Measurements from ENCODE around the gene EMID1.
"Not testable (repeated sequence)": the region's sequence is repeated elsewhere in the genome, so short reads cannot be mapped to it uniquely, and the experiment has no call there.

The EMID1 gene

DNA sequence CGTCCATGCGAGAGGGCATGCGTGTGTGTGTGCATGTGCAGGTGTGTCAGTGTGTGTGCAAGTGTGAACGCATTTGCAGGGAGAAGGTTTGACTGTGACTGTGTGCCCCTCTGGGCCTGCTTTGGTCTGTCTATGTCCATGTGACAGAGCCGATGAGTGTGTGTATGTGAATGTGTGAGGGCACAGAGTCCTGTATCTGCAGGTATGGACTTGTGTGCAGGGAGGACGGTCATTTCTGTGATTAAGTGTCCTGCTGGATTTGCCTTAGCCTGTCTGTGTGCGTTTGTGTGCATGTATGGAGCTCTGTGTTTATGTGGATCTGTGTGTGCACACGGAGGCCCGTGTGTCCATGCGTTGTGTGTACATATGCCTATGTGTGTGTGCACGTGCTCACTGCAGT lies 5.4 kb downstream of the EMID1 start:
- DNase-seq (ENCODE audit: low read depth in 2 of 2), result no peak

DNA sequence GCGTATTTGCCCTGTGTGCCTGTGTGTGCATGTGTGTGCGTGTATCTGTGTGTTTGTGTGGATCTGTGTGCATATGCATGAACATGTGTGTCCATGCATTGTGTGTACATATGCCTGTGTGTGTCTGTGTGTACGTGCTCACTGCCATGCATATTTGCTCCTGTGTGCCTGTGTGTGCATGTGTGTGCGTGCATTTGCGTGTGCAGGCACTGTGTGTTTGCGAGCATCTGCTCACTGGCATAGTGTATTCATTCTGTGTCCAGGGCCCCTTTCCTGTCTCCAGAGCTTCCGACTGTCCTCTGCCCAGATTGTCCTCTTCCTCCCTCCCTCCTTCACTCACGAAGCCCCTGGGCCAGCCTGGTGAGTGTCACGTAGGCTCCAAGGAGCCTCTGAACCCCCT lies 5.8 kb downstream of the EMID1 start:
- no peak for DNase-seq (ENCODE audit: low read depth in 2 of 2)

DNA sequence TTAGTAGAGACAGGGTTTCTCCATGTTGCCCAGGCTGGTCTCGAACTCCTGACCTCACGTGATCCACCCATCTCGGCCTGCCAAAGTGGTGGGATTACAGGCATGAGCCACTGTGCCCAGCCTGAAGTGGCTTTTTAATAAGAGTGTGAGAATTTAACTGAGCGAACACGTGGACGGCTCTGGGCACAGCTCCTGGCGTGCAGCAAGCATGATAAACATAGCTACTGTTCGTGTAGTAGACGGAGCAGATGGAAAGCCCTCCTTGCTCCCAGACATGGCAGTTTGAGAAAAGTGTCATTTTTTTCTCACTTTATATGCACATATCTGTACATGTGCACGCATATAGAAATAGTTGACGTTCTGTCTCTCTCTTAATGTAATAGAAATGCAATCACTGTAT lies 7.0 kb downstream of the EMID1 start:
- no peak for DNase-seq (ENCODE audit: low read depth in 2 of 2)

DNA sequence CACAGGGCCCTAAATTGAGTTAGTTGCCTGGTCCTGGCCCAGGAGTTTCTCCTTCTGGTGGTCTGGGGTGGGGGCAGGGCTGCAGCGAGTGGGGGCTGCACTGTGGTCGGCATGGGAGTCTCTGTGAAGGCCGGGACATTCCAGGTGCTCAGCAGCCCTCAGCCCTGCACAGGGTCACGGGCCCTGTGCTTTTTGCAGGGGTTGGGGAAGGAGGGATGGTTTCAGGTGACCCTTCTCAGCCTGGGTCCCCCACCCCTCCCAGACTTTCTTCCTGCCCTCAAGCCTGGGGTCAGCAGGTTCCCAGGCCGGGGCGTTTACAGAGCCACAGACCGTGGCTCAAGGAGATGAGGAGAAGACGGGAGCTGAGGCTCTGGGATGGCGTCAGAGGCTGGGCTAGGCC lies 7.8 kb downstream of the EMID1 start:
- DNase-seq (ENCODE audit: low read depth in 2 of 2), result no peak

DNA sequence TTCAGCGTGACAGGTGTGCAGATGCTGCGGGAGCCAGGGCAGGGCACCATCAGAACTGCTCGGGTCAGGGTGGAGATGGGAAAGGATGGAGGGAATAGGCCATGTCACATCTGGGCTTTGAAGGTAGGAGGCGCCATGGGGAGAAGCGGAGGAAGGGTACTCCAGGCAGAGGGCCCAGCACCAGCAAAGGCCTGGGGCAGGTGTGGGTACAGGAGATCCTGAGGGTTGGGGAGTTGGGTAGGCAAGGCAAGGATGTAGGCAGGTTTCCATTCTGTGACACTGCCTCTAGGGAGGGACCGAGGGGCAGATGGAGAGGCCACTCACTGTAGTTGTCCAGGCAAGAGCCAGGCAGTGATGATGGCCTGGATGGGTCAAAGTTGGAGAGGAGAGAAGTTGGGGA lies 8.5 kb downstream of the EMID1 start:
- DNase-seq (ENCODE audit: low read depth in 2 of 2), result no peak

DNA sequence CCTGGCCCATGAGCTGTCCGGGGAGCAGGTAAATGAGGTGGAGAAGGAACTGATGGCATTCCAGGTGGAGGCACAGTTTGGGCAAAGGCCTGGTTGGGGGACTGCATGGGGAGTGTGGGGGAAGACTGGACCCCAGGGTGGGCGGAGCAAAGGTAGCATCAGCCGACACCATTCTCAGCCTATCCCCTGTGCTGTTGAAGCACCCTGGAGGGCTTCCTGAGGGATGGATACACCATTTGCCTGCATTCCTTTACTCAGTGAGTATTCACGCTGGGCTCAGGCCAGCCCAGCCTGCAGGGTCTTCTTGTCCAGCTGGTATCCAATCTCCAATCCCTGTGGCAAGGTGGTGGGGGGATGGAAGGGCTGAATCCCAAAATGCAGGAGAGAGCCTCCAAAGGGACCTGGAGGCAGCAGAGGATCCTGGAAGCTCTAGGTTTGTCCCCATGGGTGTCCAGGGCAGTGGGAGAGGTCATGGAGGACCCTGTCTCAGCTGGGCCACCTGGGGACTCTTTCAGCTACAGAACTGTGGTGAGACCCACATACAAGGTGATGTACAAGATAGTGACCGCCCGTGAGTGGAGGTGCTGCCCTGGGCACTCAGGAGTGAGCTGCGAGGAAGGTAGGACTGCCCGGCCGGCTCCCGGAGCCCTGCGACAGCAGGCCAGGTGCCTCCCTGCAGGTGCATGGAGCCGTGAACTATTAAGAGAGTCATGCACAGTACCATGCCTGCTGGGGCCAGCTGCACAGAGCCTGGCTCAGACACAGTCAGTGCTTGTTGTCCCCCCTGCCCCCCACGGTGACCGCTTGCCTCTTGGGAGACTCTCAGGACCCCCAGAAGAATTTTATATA lies 9.5 kb downstream of the EMID1 start:
- no peak for DNase-seq (ENCODE audit: low read depth in 2 of 2)

DNA sequence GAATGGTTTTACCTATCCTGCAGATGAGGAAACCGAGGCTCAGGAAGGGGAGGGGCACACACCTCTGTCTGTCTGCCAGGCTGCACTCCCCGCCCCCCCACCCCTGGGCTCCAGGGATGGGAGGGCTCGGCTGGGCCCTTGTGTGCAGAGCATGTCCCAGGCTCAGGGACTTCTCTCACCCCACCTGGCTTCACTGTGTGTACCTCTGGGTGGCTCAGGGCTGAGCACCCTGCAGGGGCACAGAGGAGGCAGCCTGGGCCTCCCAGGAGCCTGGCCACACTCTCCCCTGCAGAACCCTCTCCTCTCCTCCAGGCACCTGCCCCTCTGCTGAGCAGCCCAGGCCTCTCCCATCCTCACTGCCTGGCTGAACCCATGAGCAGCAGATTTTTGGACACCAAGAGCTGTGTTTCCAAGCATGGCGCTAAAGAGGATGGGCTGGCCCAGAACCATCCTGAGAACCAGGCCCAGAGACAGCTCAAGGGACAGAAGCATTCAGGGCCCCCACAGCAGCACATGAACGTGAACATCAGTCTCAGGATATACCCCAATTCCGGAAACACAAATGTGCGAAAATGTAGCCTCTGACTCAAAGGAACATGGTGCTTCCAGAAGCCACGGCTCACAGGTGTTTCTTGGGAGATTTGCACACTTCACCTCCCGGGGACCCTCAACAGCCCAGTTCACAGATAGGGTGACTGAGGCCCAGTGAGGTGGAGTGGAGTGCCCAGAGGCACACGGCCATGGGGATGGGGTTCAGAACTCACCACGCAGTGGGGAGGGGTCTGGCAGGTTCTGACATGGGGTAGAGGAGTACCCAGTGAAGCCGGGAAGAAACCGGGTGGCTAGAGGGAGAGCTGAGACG lies 10.5 kb downstream of the EMID1 start:
- no peak for DNase-seq (ENCODE audit: low read depth in 2 of 2)

DNA sequence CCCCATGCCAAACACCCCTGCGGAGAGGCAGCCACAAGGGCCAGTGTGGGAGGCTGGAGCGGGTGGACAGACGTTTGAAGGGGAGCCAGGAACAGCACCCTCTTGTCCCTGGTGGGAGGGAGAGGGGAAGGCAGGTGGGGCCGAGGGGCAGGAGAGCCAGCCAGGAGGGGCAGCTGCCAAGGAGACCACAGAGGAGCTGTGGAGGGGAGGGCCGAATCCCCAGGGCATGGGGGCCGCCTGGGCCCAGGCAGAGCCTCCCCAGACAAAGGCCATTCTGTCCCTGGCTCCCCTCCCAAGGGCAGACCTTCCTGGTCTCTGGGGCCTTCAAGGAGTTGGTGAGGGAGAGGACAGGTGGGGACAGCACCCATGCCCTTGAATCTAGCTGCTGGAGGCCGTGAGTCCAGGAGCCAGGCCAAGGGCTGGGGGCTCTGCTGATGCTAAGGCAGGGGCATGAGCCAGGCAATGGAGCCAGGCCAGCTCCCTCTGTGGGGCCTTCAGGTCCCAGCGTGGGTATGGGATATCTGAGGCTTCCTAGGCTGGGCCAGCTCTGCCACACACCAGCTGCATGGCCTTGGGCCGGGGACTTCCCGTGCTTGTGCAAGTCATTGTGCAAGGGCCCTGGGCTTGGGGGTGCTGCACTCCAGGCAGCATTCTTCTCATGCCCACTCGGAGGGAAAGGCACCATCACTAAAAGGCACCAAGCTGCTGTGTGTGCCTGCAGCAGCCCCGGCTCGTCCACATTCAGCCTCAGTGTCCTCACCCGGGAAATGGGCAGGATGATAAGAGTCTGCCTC lies 11.4 kb downstream of the EMID1 start:
- DNase-seq (ENCODE audit: low read depth in 2 of 2), result no peak

DNA sequence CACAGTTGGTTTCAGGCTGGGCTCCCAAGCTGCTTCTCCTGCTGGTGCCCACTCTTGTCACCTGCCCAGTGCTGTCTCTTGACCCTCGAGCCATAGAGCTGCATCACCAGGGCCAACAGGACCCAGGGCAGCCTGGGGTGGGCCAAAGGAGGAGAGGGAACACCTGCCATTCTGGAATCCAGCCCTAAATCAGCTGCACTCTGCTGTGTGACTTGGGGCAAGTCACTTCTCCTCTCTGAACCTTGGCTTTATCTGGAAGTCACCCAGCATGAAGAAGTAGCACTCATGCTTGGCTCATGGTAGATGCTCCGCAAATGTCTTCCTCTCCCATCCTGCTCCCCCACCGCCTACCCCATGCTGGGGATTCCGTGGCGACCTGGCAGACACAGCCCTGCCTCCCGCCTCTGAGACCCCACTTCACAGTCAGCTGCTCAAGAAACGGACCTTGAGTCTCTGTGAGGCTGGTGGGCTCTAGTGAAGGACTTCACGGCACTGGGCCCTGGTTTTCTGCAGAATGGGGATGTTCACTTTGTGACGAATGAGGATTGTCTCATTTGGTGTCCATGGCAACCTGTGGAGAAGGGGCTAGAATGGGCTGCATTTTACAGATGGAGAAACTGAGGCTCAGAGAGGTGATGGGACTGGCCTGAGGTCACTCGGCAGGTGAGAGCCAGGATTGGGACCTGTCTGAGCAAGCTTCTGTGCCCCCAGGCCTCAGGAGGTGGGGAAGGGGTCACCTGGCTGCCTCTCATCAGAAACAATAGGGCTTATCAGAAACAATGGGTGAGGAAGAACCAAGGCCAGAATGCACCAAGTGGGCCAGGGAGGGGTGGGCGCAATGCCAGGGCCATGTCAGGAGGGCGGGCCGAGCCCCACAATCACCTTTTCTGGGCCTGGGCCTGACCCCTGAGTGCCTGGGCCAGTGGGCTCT lies 12.4 kb downstream of the EMID1 start:
- DNase-seq (ENCODE audit: low read depth in 2 of 2), result no peak

DNA sequence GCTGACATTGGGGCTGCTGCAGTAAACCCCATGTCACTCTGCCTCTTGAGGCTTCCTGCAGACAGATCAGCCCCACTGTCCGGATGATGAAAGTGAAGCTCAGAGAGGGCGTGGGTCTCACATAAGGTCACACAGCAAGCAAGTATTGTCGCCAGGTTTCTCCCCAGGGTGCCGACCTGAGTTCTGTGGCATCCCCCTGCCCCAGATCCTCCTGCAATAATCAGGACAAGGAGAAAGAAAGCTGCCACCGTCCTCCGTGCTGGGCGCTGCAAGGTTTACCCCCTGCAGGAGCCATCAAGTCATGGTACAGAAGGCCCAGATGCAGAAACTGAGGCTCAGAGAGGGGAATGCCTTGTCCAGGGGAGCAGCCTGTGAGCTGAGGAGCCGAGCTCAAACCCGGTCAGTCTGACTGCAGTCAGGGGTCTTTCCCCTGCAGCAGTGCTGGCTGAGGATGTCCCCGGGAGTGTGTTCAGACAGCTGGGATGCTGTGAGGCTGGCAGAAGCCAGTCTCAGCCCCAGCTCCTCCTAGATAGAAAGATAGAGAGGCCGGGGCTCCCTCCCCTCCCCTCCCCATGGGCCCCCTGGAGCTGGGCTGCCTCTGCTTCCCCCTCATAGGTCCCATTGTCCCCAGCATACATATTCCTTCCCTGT lies 13.2 kb downstream of the EMID1 start:
- no peak for DNase-seq (ENCODE audit: low read depth in 2 of 2)

DNA sequence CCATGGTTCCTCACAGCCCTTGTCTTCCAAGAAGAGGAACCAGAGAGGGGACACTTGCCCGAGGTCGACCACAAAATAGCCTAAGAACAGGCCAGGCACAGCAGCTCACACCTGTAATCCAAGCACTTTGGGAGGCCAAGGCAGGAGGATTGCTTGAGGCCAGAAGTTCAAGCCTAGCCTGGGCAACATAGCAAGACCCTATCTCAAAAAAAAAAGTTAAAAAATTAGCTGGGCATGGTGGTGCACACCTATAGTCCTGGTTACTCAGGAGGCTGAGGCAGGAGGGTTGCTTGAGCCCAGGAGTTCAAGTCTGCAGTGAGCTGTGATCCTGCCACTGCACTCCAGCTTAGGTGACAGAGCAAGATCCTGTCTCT lies 13.7 kb downstream of the EMID1 start:
- not testable (repeated sequence) for DNase-seq (ENCODE audit: low read depth in 2 of 2)

DNA sequence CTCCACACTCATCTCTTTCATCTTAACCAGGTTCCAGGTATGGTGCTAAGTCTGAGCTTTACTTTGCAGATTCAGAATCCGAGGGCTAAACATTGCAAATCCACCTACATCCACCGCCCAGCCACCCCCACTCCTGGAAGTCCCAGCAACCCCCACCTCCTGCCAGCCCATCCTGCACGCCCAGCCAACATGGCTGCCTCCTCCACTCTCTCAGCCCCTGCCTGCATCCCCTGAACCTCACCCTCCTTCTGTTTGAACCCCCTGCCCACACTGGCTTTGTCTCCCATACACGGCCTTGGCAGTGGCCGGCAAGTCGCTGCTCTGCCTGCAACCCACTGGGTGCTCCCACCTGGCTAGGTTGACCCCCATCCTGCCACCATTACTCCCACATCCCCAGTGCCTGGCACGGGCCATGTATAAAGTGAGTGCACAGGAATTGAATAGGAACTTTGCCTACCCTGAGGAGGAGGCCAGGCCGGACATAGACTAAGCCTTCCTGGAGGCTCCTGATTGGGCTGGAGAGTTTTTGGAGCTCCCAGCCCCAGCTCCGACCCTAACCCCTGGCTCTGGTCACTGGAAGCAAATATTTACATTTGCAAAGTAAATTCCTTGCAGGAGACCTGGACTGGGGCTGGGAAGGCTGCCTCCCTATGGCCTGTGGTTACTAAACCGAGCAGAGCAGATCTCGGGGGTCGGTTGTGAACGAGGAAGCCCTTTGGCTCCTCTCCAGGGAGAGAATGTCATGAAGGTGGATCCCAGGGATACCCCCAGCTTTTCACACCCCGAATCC lies 14.4 kb downstream of the EMID1 start:
- DNase-seq (ENCODE audit: low read depth in 2 of 2), result no peak

DNA sequence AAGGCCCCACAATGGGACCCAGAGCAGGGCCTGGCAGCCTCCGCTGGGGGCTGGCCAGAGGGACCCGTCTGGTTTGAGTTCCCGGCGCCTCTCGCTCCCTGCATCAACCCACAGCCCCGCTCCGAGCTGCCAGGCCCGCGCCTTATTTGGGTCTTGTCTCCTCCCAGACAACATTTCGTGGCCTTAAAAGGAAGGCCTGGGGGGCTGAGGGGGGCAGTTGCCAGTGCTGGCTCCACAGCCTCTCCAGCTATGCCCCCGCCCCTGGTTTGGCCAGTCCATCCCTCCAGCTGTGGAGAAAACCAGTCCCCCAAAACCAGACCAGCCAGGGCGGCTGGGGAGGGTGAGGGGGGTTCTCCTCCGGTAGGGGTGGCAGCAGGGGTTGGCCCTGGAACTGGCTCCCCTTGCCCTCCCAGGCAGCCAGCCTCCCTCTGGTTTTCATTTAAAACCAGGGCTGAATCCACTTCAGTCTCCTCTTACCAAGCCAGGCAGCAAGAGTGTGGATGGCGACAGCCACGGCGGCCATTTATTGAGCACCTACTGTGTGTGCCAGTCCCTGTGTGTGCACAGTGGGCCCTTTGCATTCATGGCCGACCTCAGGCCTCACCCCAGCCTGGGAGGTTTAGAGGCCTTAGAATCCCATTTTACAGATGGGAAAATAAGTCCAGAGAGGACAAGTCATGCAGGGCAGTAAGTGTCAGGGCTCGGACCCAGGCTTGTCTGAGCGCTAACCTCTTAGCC lies 18.6 kb downstream of the EMID1 start:
- no peak for DNase-seq (ENCODE audit: low read depth in 2 of 2)

DNA sequence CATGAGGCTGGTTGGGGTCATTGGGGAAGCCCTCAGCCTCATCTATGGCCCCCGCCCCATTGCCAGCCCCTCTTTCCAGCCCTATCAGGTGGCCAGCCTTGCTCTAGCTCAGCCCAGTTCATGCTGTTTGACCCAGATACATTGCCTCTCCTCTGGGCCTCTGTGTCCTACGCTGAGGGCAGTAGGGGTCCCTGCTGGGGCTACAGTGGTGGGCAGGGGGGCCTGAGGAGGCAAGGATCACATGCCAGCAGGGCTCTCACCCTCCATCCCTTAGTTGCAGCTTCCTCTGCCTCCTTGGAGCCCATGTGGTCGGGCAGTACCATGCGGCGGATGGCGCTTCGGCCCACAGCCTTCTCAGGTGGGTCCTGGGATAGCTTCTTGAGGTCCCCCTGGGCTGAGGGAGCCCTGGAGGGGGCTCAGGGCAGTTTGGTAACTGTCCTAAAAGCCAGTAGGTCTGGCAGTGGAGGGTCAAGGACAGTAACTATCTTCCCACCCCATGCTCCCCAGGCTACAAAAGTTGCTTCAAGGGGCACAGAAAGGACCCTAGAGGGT lies 19.2 kb downstream of the EMID1 start:
- no peak for DNase-seq (ENCODE audit: low read depth in 2 of 2)

DNA sequence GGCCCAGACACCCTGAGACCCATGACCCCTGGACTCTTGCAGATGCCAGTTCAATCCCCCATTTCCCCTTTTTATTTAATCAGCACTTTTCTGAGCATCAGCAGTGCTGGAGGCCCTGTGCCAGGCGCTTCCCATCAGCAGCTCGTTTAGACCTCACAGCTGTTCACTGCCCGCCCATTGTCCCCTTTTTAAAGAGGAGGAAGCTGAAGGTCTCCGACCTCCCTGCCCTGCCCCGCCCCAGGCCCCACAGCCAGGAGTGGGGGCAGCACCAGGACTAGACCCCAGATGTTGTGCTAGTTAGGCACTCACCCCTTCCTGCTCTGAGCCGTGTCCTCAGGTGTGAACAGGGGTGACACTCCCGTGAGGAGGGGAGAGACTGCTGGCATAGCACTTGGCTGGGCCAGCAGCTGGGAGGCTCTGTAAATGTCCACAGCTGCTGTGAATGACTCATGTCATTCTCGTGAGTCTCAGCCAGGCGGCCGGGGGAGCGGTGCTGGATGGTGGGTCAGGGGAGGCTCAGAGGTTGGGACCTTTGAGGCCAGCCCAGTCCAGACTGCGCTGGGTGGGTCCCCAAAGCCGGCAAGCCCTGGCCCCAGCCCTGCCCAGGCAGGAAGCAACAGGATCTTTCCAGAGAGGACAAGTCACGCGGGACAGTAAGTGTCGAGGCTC lies 19.9 kb downstream of the EMID1 start:
- DNase-seq (ENCODE audit: low read depth in 2 of 2), result no peak

DNA sequence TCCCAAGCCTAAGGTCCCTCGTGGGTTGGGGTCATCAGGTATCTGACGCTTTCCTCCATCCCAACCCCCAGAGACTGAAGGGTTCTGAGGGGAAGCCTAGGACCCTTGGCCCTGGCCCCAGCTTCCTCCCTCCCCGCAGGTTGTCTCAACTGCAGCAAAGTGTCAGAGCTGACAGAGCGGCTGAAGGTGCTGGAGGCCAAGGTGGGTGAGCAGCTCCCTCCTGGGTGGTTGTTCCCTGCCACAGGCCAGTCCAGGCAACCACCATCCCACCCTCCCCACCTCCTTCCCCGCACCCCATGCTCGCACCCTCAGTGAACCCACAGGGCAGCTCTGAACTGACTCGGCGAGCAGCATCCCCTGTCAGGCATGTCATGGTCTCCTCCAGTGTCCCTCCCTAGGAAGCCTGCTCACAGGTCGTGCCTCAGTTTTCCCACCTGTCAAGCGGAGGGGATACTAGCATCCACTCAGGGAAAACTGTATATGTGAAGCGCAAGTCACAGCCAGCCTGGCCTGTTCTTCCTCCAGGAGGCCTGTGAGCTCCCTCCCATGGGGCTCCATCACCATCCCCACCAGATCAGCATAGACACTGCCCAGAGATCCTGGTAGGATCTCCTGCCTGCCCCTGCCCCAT lies 20.8 kb downstream of the EMID1 start:
- no peak for DNase-seq (ENCODE audit: low read depth in 2 of 2)

DNA sequence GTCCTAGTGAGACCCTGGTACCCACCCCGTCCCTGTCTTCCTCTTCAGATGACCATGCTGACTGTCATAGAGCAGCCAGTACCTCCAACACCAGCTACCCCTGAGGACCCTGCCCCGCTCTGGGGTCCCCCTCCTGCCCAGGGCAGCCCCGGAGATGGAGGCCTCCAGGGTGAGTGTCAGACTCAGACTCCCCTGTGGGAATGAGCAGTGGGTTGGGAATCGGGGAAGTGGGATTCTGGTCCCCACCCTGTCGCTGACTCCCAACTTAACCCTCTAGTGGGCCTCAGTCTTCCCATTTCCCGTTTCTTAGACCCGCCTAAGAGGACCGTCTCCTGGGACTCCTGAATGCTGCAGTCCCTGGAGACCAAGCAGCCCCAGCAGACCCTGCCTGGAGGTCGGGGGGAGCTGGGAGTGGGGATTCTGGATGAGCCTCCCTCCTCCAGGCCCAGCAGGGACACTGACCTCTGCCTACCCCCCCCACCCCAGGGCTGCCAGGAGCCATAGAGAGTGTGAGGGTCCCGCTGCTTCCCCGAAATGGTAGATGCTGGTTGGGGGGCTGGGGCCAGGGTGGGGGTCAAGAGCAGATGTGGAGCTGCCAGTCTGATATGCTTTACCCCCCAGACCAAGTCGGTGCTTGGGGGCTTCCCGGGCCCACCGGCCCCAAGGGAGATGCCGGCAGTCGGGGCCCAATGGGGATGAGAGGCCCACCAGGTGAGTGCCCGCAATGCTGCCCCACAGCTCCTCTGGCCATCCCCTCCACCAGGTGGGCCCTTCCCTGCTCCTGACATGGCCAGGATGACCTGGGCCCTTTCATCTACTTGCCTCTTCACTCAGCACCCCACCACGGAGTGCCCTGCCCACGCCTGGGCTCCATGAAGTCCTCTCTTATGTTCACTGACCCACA lies 25.5 kb downstream of the EMID1 start:
- DNase-seq (ENCODE audit: low read depth in 2 of 2), result no peak
